NCI-H748 treated with DMSO at 0.1 percent for 48 hours (cell line): Measurements from ENCODE around the gene FOLR2.

Experiments
- DNase-seq: peaks from one replicate; lab custom pipeline; 2025; lab: John Stamatoyannopoulos, UW

Gene FOLR2

DNA sequence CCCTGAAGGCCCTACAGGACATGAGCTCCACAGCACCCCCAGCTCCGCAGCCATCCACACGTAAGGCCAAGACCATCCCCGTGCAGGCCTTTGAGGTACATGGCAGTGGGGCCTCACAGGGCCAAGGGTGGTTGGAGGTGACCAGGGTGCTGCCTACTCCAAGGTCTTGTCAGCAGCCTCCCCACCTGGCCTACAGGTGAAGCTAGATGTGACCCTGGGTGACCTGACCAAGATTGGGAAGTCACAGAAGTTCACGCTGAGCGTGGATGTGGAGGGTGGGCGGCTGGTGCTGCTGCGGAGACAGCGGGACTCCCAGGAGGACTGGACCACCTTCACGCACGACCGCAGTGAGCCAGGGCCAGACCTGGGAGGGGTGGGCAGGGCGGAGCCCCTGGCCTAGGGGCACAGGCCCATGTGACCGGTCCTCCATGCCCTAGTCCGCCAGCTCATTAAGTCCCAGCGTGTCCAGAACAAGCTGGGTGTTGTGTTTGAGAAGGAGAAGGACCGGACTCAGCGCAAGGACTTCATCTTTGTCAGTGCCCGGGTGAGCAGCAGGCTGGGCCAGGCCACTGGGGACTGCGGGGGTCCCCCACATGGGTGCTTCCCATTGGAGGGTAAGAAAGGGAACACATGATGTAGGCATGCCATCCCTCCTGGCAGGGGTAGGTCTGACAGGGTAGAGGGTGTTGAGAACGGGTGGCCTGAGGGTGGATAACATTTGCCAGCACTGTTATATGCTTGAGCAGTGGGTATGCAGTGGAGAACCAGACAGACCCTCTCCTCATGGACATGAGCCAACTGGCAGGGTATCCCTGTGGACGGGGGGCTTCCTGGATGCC, 13.6 kb downstream of the FOLR2 start:
- DNase-seq = no peak

DNA sequence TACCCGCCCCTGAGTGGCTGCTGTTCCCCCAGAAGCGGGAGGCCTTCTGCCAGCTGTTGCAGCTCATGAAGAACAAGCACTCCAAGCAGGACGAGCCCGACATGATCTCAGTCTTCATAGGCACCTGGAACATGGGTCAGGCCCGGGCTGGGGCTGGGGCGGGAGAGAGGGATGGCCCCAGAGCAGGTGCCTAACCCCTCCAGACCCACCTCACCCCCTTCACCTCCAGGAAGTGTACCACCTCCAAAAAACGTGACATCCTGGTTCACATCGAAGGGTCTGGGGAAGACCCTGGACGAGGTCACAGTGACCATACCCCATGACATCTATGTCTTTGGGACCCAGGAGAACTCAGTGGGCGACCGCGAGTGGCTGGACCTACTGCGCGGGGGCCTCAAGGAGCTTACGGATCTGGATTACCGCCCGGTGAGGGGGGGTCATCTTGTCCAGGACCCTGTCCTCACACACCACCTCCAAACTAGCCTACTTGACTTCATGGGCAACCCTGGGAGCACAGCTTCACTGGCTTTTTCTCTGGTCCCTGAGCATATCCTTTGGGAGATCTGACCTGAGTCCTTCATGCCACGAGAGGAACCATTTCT, 14.3 kb downstream of the FOLR2 start:
- no peak for DNase-seq

DNA sequence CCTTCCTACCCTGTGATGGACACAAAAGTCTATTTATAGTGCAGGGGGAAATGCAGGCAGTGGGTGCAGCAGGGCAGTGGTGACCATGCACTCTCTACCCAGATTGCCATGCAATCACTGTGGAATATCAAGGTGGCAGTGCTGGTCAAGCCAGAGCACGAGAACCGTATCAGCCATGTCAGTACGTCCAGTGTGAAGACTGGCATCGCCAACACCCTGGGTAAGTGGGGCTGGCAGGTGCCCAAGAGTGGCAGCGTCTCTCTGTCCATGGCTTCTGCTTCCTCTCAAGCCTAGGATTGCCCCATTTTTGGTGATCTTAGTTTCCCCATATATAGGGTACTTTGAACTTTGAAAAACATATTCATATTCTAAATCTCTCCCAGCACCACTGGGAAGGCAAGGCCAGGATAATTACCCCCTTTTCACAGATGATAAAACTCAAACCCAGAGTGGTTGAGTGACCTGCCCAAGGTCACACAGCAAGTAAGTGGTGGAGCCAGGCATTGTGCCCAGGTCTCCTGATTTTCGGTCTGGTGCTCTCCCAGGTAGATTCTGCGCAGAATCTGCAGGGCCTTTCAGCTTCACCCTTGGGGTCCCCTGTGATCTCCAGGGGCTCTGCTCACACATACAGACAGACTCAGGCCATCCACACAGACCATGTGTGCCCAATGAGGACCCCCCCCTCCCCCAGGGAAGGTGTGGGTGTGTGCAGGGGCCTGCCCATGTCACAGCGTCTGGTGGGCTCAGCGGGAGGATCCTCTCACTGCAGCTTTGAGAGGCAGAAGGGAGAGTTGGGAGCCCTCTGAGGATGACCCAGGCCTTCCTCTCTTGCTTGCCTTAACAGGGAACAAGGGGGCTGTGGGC, 15.0 kb downstream of the FOLR2 start:
- no peak for DNase-seq

DNA sequence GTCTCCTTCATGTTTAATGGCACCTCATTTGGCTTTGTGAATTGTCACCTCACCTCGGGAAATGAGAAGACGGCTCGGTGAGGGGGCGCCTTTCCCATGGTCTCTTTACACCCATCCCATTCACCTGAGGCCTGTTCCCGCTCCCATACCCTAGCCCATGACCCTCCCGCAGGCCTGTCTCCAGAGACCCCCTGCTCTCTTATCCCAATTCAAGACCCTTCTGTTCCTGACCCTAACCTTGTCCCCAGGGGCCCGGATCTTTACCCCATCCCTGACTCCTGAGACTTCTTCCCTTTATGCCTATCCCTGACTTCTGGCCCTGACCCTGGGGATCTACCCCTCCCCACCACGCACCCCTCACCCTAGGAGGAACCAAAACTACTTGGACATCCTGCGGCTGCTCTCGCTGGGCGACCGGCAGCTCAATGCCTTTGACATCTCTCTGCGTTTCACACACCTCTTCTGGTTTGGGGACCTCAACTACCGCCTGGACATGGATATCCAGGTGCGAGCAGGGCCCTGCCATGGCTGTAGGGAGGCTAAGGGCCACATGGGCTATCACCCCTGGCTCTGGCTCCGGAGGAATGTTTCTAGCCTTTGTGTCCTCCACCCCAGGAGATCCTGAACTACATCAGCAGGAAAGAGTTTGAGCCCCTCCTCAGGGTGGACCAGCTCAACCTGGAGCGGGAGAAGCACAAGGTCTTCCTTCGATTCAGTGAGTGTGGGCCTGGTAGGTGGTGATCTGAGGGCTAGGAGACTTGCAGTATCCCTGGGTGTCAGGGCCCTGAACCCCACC, 15.9 kb downstream of the FOLR2 start:
- DNase-seq = no peak

DNA sequence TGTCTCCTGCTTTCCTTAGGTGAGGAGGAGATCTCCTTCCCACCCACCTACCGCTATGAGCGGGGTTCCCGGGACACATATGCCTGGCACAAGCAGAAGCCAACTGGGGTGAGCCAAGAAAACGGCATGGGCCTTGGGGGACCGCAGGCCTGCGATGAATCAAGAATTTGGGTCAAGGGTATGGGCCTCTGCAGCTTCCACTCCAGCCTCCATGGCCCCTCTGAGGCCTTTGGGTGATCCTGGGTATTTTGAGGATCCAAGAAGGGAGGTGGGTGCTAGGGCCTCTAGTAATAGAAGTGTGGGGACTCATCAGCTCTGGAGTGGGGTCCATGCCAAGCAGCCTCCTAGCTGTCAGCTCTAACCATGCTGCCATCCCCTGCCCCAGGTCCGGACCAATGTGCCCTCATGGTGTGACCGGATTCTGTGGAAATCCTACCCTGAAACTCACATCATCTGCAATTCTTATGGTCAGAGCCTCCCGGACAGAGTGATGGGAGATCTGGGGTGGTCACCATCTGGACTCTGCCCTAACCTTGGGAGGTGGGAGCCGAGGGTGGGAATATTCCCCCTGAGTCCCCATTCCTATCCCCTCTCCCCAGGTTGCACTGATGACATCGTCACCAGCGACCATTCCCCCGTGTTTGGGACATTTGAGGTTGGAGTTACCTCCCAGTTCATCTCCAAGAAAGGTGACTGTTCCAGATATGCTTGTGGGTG, 16.6 kb downstream of the FOLR2 start:
- DNase-seq = no peak

DNA sequence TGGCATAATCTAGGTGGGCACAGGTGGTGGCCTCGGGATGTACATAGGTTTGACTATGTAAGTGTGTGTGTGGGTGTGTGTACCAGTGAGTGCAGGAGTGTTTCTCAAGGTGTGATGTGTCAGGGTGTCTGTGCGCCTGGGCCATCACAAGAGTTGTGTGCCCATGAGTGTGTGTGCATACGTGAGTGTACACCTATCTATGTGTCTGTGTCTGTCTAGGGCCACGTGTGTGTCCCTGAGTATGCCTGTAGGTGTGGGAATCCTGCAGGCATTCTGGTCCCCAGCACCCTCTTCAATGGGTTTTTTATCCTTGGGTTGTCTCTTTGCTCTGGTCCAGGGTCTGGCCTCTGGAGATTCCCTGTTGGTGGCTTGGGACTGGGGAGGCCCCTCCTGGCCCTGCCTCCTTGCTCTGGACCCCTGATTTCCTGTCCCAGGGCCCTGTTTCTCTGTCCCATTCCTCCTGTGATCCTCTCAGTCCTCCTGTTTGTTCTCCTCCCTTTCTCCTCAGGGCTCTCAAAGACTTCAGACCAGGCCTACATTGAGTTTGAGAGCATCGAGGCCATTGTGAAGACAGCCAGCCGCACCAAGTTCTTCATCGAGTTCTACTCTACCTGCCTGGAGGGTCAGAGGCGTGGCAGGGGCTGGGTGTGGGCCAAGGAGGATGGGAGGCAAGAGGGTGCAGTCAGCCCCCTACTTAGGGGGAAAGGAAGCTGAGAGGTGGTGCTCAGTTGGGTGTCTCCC, 17.3 kb downstream of the FOLR2 start:
- DNase-seq = no peak

DNA sequence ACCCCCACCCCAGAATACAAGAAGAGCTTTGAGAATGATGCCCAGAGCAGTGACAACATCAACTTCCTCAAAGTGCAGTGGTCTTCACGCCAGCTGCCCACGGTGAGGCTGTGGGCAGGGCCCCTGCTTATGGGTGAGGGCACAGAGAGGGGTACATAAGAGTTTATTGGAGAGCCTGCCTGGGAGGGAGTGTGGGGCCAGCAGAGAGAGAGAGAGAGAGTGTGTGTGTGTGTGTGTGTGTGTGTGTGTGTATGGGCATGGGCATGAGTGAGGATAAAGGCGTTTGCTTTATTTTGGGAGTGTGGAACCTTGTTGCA, 17.9 kb downstream of the FOLR2 start:
- DNase-seq = no peak

DNA sequence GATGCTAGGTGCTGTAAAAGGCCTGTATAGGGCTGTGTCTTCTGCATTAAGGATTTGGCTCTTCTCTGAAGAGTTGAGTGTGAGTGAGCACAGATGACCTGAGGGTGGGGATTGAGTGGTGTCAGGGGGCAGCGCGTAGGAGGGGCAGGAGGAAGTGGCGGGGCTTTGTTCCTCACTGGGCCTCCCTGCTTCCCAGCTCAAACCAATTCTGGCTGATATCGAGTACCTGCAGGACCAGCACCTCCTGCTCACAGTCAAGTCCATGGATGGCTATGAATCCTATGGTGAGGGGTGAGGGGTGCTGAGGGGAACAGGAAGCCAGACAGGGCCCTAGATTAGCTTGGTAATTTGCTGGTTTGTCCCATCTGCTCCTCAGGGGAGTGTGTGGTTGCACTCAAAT, 18.3 kb downstream of the FOLR2 start:
- no peak for DNase-seq

DNA sequence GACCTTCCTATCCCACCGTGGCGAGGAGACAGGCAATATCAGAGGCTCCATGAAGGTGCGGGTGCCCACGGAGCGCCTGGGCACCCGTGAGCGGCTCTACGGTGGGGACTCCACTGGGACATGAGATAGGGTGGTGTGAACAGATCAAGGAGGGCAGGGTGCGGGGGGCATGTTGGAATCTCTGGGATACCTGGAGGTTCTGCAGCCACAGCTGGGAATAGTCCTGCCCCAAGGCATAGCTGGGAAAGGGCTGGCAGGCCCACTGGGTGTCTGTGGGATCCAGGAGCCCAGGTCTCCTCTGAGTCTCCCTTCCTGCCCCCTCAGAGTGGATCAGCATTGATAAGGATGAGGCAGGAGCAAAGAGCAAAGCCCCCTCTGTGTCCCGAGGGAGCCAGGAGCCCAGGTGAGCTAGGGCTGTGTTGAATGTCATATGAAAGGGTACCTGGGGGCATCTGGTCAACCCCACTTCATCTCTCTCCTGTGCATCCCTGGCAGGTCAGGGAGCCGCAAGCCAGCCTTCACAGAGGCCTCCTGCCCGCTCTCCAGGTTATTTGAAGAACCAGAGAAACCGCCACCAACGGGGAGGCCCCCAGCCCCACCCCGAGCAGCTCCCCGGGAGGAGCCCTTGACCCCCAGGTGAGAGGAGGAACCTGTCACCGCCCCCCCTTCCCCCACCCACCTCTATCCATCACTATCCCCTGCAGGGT, 18.9 kb downstream of the FOLR2 start:
- no peak for DNase-seq

DNA sequence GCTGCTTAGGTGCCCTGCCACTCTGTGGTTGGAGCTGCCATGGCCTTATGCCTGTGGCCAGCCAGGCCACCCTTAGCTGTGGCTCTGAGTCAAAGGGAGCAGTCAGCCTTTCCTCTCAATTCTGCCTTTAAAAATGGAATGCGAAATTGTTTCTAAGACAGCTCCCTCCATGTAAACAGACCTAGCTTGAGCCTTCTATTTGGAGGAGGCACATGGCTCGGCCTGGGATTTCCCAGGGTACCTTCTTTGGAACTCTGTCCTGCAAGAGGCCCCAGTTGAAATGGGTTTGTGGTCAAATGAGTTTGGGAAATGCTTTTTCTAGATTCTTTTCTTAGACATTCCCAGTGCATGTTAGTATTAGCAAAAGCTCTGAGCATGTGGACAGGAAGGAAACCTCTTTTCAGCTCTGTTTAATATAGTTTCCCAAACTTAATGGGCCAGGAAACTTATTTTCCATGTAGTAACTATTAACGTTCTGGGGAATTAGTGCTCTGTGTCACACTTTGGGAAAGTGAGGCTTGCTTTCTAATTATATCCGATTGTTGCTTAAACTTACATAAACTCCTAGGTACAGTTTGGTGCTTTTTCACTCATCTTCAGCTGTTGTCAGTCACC, 19.6 kb downstream of the FOLR2 start:
- no peak for DNase-seq

DNA sequence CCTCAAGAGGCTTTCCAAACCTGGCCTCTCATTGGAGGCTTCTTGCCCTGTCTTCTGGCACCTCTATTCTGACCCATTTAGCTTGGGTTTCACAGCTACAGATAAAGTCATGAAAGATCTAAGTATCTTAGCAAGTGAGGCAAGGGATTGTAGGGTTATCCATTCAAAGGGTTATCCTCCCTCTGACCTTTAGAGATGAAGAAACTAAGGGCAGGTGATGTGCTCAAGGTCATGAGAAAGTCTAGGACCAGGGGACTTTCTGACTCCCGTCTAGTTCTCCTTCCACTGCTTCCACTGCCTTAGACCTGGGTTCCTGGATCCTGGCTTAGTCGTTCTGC, 20.1 kb downstream of the FOLR2 start:
- no peak for DNase-seq

DNA sequence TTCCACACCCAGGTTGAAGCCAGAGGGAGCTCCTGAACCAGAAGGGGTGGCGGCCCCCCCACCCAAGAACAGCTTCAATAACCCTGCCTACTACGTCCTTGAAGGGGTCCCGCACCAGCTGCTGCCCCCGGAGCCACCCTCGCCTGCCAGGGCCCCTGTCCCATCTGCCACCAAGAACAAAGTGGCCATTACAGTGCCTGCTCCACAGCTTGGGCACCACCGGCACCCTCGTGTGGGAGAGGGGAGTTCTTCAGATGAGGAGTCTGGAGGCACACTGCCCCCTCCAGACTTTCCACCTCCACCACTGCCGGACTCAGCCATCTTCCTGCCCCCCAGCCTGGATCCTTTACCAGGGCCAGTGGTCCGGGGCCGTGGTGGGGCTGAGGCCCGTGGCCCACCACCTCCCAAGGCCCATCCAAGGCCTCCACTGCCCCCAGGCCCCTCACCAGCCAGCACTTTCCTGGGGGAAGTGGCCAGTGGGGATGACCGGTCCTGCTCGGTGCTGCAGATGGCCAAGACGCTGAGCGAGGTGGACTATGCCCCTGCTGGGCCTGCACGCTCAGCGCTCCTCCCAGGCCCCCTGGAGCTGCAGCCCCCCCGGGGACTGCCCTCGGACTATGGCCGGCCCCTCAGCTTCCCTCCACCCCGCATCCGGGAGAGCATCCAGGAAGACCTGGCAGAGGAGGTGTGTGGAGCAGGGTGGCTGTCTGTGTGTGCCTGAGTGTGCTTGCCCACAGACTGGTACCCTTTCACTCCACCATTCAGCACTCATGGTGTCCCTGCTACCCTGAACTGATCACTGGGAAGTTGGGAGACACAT, 20.7 kb downstream of the FOLR2 start:
- DNase-seq = no peak

DNA sequence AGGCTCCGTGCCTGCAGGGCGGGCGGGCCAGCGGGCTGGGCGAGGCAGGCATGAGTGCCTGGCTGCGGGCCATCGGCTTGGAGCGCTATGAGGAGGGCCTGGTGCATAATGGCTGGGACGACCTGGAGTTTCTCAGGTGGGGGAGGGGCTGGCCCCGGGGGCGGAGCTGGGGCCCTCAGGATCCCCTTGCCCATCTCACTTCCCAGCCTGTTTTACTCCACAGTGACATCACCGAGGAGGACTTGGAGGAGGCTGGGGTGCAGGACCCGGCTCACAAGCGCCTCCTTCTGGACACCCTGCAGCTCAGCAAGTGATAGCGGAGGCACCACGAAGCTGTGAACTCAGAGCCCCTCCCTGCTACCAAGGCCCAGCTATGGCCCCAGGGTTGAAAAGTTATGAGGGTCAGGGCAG, 21.5 kb downstream of the FOLR2 start:
- no peak for DNase-seq

DNA sequence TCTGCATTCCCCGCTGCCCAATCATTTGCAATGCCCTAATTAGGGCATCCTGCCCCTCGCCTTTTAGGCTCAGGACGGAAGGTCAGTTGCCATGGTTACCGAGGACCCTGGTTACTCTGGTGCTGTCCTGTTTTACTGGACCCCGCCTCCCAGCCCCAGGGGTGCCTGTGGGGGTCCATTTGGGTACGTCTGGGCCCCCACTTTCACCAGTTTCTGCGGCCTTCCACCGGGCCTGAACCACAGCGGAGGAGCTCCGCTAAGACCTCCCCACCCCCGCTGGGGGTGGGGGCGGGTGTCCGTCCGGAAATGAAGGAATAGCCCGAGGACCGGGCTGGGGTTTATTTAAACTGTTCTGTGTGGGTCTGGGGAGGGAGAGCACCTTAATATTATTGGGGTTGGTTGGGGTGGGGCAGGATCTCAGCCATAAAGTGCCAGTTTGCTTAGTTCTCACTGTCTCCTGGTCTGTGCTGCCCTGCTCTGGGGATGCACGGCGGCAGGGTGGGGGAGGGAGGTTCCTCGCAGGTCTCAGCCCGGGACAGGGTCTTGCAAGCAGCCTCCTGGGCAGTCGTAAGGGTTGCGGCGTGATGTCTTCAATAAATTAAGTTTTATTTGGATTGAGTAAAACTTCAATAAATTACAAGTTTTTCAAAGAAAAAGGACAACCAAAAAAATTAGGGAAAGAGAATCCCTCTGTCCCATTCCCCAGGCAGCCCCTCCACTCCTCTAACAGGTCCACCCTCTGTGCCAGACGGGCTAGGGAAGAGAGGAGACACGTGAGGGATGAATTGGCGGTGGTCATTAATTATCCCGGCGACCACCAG, 22.1 kb downstream of the FOLR2 start:
- no peak for DNase-seq

DNA sequence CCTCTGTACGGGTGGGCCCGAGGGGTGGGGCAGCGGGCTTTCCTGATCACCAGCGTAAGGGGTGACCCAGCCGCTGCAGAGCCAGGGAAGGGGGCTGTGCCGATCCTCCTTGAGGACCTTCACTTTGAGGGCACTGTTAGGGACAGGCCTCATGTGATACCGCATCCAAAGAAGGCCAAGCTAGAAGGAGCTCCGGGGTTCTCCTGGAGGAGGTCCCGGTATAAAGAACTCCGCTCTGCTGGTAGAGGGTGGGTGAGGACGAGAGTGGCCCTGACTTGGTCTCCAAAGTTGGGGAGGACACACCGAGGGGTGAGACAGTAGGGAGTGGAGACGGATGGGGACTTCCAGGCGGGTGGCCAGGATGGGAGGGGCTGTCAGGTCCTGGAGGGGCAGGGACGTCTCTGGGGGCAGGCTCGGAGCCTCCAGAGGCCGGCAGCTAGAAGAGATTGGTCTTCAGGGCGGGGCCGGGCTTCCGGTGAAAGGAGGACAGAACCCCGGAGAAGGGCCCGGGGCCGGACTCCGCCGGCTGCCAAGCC, 22.8 kb downstream of the FOLR2 start:
- no peak for DNase-seq

DNA sequence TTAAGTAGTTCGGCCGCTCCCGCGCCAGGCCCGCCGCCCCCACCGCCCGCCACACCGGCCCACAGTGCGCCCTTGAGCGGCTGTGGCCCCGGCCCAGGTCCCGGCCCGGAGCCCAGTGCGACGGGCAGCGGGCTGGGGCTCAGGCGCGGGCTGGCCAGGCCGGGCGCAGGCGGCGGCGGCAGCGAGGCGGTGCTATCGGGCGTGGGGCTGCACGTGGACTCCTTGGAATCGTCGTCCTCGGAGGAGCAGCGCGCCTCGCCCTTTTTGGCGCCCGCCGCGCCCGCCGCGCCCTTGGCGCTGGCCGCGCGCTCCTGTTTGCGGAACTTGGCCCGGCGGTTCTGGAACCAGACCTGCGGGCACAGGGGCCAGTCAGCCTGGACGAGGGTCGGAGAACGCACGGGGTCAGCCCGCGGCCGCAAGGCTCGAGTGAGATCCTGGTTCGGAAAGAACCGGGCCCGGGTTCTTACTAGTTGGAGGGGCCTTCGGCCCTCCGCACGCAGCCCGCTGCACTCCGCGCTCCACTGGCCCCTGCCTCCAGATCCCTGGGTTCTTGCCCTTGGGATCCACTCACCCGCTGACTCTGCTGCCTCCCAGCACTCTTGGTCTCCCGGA, 23.4 kb downstream of the FOLR2 start:
- no peak for DNase-seq
